ENCODE results near the gene SLC16A3.

SLC16A3 gene

DNA sequence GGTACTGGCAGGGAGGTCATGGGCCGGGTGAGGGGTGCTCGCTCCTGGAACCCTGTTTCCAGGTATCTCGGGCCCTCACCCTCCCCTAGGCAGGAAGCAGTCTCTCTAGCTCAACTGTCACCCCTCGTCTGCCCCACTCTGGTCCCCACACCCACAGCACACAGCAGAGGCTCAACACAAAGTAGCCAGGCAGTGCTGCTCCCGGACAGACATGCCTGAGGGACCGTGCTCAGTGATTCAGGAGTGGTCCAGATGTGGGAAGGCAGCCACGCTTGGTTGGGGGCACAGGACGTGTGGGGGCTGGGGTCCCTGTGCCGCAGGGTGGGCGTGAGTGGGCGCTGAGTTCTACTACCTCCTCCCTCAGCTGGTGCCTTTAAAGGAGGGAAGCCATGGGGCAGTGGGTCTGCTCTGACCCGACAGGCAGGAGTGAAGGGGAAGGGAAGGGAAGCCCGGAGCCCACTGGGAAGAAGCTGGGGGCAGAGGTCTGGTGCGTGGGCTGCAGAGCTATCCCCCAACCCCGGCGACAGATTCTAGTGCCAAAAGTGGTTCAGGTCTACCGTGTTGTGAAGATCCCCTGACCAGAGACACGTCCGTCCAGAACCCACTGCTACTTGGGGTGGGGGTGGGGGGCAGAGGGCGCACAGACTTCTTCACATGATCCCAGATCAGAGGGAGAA, 11.8 kb downstream of the SLC16A3 start:
- Histone ChIP-seq H3K4me1 (ENCODE audit: control insufficient read depth, low read depth, low read length) (no peaks in the 10 kb centered on the region), H3K27ac (ENCODE audit: low read length) (no peak overlapping the region), H3K4me3 (ENCODE audit: low read length) (no peak overlapping the region)

GRCh38 chr17:82241183-82241925, 12.5 kb downstream of the SLC16A3 start:
- Histone ChIP-seq H3K27me3 (ENCODE audit: control insufficient read depth, insufficient read depth, low read length) (no peaks in the 10 kb centered on the region), H3K36me3 (ENCODE audit: control insufficient read depth, low read depth, low read length) (peaks cover 42% of the 10 kb centered on the region), H3K9ac (ENCODE audit: low read length) (no peak overlapping the region), H3K4me3 (ENCODE audit: low read length) (no peak overlapping the region), H3K4me1 (ENCODE audit: control insufficient read depth, low read depth, low read length) (no peaks in the 10 kb centered on the region), H3K27ac (ENCODE audit: low read length) (no peak overlapping the region), H3K9me3 (ENCODE audit: control insufficient read depth, low read depth, low read length) (no peaks in the 10 kb centered on the region)

More for the DNA sequence above, 11.8 kb downstream of the SLC16A3 start:
- H3K36me3 ChIP-seq (ENCODE audit: control insufficient read depth, low read depth, low read length), result peaks cover 35% of the 10 kb centered on the region
- no peaks in the 10 kb centered on the region for H3K9me3 ChIP-seq (ENCODE audit: control insufficient read depth, low read depth, low read length)
- no peaks in the 10 kb centered on the region for H3K27me3 ChIP-seq (ENCODE audit: control insufficient read depth, insufficient read depth, low read length)
- no peak overlapping the region for H3K9ac ChIP-seq (ENCODE audit: low read length)

- Histone ChIP-seq H3K36me3 (ENCODE audit: control insufficient read depth, low read depth, low read length) (peaks cover 49% of the 10 kb centered on the region), H3K9ac (ENCODE audit: low read length) (no peak overlapping the region), H3K4me1 (ENCODE audit: control insufficient read depth, low read depth, low read length) (no peaks in the 10 kb centered on the region), H3K27me3 (ENCODE audit: control insufficient read depth, insufficient read depth, low read length) (no peaks in the 10 kb centered on the region), H3K9me3 (ENCODE audit: control insufficient read depth, low read depth, low read length) (no peaks in the 10 kb centered on the region), H3K4me3 (ENCODE audit: low read length) (no peak overlapping the region), H3K27ac (ENCODE audit: low read length) (no peak overlapping the region)
Observed at GRCh38 chr17:82241926-82242697, 13.3 kb downstream of the SLC16A3 start.

GRCh38 chr17:82242698-82242976, 13.8 kb downstream of the SLC16A3 start:
- Histone ChIP-seq H3K9me3 (ENCODE audit: control insufficient read depth, low read depth, low read length) (no peaks in the 10 kb centered on the region), H3K9ac (ENCODE audit: low read length) (no peak overlapping the region), H3K36me3 (ENCODE audit: control insufficient read depth, low read depth, low read length) (peaks cover 54% of the 10 kb centered on the region), H3K4me3 (ENCODE audit: low read length) (no peak overlapping the region), H3K27me3 (ENCODE audit: control insufficient read depth, insufficient read depth, low read length) (no peaks in the 10 kb centered on the region), H3K27ac (ENCODE audit: low read length) (no peak overlapping the region), H3K4me1 (ENCODE audit: control insufficient read depth, low read depth, low read length) (no peaks in the 10 kb centered on the region)

GRCh38 chr17:82242977-82243647, 14.3 kb downstream of the SLC16A3 start:
- peaks cover 59% of the 10 kb centered on the region for H3K36me3 ChIP-seq (ENCODE audit: control insufficient read depth, low read depth, low read length)
- H3K9me3 ChIP-seq (ENCODE audit: control insufficient read depth, low read depth, low read length), result no peaks in the 10 kb centered on the region
- H3K4me3 ChIP-seq (ENCODE audit: low read length), result no peak overlapping the region
- no peak overlapping the region for H3K27ac ChIP-seq (ENCODE audit: low read length)
- H3K27me3 ChIP-seq (ENCODE audit: control insufficient read depth, insufficient read depth, low read length), result no peaks in the 10 kb centered on the region
- no peaks in the 10 kb centered on the region for H3K4me1 ChIP-seq (ENCODE audit: control insufficient read depth, low read depth, low read length)
- H3K9ac ChIP-seq (ENCODE audit: low read length), result no peak overlapping the region

GRCh38 chr17:82243648-82244412, 15.0 kb downstream of the SLC16A3 start:
- no peaks in the 10 kb centered on the region for H3K27me3 ChIP-seq (ENCODE audit: control insufficient read depth, insufficient read depth, low read length)
- no peaks in the 10 kb centered on the region for H3K4me1 ChIP-seq (ENCODE audit: control insufficient read depth, low read depth, low read length)
- no peak overlapping the region for H3K9ac ChIP-seq (ENCODE audit: low read length)
- H3K36me3 ChIP-seq (ENCODE audit: control insufficient read depth, low read depth, low read length), result peaks cover 66% of the 10 kb centered on the region
- no peak overlapping the region for H3K4me3 ChIP-seq (ENCODE audit: low read length)
- no peak overlapping the region for H3K27ac ChIP-seq (ENCODE audit: low read length)
- no peaks in the 10 kb centered on the region for H3K9me3 ChIP-seq (ENCODE audit: control insufficient read depth, low read depth, low read length)

DNA sequence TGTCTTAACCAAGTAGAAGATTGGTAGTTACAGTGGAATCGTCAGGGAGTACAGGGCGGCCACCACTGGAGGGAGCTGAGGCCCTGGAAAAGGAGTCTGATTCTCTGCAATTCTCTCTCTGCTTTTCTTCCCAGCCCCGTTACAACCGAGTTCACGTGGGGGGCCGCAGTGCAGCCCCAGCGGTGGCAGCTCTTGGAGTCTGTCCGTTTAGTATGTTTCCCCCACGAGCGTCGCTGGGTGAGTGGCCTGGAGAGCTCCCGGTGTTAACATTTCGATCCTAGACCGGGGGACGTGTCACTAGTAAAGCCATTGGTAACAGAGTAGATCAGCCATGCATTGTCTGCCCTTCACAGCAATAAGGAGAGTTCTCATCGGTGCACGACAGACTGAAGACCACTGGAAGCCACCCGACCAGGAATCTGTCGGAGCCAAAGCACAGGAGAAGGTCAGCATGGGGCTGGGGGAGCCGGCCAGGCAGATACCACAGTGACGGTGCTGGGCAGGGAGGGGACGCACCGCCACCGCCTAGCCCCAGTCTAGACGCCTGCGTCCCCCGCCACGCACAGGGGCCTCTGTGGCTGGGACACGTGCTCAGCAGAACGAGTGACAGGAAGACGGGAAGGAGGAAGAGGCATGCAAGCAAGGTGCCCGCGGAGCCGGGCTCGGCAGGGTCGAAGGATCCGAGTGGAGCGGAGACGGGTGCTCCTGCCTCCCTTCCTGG, 15.7 kb downstream of the SLC16A3 start:
- Histone ChIP-seq H3K9ac (ENCODE audit: low read length) (no peak overlapping the region), H3K36me3 (ENCODE audit: control insufficient read depth, low read depth, low read length) (peaks cover 74% of the 10 kb centered on the region), H3K27me3 (ENCODE audit: control insufficient read depth, insufficient read depth, low read length) (no peaks in the 10 kb centered on the region), H3K4me3 (ENCODE audit: low read length) (no peak overlapping the region), H3K9me3 (ENCODE audit: control insufficient read depth, low read depth, low read length) (no peaks in the 10 kb centered on the region), H3K27ac (ENCODE audit: low read length) (no peak overlapping the region), H3K4me1 (ENCODE audit: control insufficient read depth, low read depth, low read length) (no peaks in the 10 kb centered on the region)

- Histone ChIP-seq H3K27me3 (ENCODE audit: control insufficient read depth, insufficient read depth, low read length) (no peaks in the 10 kb centered on the region), H3K4me1 (ENCODE audit: control insufficient read depth, low read depth, low read length) (no peaks in the 10 kb centered on the region), H3K27ac (ENCODE audit: low read length) (no peak overlapping the region), H3K36me3 (ENCODE audit: control insufficient read depth, low read depth, low read length) (peaks cover 80% of the 10 kb centered on the region), H3K9ac (ENCODE audit: low read length) (no peak overlapping the region), H3K4me3 (ENCODE audit: low read length) (no peak overlapping the region), H3K9me3 (ENCODE audit: control insufficient read depth, low read depth, low read length) (no peaks in the 10 kb centered on the region)
Observed at GRCh38 chr17:82245134-82246039, 16.5 kb downstream of the SLC16A3 start.

- Histone ChIP-seq H3K27ac (ENCODE audit: low read length) (no peak overlapping the region), H3K9me3 (ENCODE audit: control insufficient read depth, low read depth, low read length) (no peaks in the 10 kb centered on the region), H3K4me3 (ENCODE audit: low read length) (no peak overlapping the region), H3K4me1 (ENCODE audit: control insufficient read depth, low read depth, low read length) (no peaks in the 10 kb centered on the region), H3K27me3 (ENCODE audit: control insufficient read depth, insufficient read depth, low read length) (no peaks in the 10 kb centered on the region), H3K36me3 (ENCODE audit: control insufficient read depth, low read depth, low read length) (peaks cover 87% of the 10 kb centered on the region), H3K9ac (ENCODE audit: low read length) (no peak overlapping the region)
Observed at GRCh38 chr17:82246040-82246364, 17.2 kb downstream of the SLC16A3 start.

All from iPS-18a (cell line).